Measurements from ENCODE around the gene SPC25. TPM values are rescaled to one million over a fixed set of nuclear protein-coding genes. Genes with fewer than 3 reads are reported as not detected.
"Not testable (repeated sequence)": the region's sequence is repeated elsewhere in the genome, so short reads cannot be mapped to it uniquely, and the experiment has no call there.

The SPC25 gene, protein sequence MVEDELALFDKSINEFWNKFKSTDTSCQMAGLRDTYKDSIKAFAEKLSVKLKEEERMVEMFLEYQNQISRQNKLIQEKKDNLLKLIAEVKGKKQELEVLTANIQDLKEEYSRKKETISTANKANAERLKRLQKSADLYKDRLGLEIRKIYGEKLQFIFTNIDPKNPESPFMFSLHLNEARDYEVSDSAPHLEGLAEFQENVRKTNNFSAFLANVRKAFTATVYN
- 32.0 and 52.0 TPM in 2 replicates for total RNA-seq (2014; rRNA removed; shearing (Covaris generic); ENCODE audit: low replicate concordance)

DNA sequence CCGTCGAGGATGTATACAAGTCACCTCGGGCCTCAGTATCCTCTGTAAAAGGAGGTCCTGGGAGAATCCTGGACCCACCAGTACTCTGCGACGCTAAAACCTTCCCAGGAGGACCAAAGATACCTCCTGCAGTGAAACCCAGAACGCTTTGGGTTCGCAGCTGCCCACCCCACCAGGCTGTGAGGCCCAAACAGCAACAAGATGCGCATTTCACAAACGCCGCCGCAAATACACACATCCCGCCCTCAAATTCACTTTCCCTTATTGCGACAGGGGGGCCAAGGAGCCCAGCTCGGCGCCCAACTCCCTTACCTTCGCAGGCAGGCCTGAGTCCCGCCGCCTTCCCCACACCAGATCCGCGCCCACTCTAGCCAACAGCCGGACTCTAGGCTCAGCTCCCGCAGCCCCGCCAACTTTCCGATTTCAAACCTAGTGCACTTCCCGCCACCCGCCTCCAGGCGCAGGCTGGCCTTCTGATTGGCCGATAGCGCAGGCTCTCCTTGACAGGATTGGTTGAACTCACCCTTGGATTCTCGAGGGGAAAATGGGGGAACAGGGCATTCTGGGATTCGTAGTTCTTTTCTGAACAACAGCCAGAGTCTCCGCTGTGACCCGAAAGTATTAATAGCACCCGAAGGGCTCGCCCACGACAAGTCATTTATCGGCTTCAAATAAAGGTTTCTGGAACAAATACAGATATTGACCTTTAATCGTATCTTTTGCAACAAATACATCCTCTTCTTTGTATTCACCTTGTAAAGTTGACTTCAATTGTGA lies at the start of gene SPC25:
Gene SPC25, minus strand, starts transcription at position 425 of the 777 bp plus-strand sequence. CDS start 911 bp downstream, outside the sequence.
- DNase-seq (ENCODE audit: low read depth): peak; percentile 85
- in situ Hi-C loops (cut with HindIII; ENCODE audit: low pct_unique_long_range_greater_than_20kb, low sequenced_read_pairs): no loop called here

DNA sequence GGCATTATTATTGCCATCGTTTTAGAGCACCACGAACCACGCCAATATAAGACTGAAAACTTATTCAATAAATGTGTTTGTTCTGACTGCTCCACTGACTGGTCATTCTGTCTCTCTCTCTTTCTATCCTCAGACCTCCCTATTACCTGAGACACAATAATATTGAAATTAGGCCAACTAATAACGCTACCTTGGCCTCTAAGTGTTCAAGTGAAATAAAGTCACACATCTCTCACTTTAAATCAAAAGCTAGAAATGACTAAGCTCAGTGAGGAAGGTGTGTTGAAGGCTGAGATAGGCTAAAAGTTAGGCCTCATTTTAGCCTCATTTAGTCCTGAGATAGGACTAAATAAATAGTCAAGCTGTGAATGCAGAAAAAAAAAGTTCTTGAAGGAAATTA lies 49.7 kb upstream of the SPC25 start:
- no peak for DNase-seq (ENCODE audit: low read depth)
- in situ Hi-C loops (cut with HindIII; ENCODE audit: low pct_unique_long_range_greater_than_20kb, low sequenced_read_pairs): no loop called here

DNA sequence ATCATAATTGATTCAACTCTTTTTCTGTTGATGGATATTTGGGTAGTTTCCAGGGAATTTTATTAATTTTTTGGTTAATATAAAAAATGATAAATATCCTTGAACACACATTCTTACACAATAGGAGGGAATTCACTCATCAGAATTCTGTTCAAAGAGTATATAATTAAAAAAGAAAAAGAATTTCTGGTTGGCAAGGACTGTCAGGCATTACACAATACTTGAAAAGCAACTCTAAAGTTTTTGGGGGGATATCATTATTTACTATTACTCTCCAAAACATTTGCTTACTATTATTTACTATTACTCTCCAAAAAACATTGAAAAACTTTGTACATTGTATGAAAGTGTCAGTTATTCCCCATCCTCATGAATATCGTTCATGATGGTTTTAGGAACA lies 48.8 kb upstream of the SPC25 start:
- no peak for DNase-seq (ENCODE audit: low read depth)
- in situ Hi-C loops (cut with HindIII; ENCODE audit: low pct_unique_long_range_greater_than_20kb, low sequenced_read_pairs): no loop called here

DNA sequence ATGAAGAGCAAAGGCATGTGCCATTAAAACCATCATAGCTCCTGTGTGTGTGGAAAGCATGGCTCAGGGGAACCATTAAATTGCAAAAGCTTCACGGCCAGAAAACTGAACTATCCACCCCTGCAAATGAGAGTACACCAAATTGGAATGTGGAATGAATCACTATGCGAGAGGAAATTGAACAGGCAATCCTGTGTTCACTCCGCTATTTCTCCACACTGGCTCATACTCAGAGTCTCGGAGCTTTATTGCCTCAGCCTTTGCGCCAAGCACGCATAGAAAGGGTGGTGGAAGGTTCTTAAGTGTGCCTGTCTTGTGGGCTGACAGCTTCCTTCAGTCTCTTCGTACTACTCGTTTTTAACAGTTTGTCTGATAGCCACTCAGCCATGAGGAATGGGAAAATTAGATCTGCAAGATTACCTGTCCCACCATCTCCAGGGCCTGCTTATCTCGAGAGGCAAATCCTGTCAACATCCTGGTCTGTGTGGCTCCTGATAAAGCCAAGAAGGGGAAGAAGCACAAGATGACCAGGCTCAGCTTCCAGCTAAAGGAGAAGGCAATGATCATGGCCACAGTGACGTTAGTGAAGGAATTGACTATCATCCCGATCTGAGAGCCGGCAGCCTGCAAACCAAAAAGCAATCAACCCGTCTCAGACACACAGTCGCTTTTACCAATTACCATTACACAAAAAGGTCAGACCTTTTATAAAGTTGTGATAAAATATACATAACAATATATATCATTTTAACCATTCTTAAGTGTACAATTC lies 45.8 kb upstream of the SPC25 start:
- in situ Hi-C loops (cut with HindIII; ENCODE audit: low pct_unique_long_range_greater_than_20kb, low sequenced_read_pairs): no loop called here
- DNase-seq (ENCODE audit: low read depth): no peak

DNA sequence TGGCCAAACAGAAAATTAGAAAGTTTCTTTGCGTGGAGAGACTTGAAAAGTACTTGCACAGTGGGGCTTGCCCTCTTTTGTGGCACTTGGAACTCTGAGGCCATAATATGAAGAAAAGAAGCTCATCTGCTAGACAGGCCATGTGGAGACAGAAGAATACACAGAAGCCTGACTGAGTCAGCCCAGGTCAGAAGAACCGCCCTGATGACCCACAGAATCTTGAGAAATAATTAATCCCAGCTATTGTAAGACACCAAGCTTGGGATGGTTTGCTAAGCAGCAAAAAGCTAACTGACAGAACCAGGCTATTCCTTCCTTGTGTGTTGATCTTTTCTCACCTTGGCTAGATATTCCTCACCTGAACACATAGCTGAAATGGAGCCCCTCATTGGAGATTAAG lies 44.6 kb upstream of the SPC25 start:
- in situ Hi-C loops (cut with HindIII; ENCODE audit: low pct_unique_long_range_greater_than_20kb, low sequenced_read_pairs): no loop called here
- no peak for DNase-seq (ENCODE audit: low read depth)

DNA sequence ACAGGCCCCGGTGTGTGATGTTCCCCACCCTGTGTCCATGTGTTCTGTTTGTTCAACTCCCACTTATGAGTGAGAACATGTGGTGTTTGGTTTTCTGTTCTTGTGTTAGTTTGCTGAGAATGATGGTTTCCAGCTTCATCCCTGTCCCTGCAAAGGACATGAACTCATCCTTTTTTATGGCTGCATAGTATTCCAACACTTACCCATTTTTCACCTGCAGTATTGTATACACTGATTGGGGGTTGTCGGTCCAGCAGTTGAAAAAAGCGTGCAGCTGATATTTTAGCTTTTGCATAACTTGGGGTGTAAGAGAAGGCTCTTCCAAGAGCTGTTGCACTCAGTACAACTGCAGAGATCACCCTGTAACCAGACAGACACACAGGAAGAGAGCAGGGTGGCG lies 41.9 kb upstream of the SPC25 start:
- in situ Hi-C loops (cut with HindIII; ENCODE audit: low pct_unique_long_range_greater_than_20kb, low sequenced_read_pairs); DNase-seq (ENCODE audit: low read depth): not testable (repeated sequence)

DNA sequence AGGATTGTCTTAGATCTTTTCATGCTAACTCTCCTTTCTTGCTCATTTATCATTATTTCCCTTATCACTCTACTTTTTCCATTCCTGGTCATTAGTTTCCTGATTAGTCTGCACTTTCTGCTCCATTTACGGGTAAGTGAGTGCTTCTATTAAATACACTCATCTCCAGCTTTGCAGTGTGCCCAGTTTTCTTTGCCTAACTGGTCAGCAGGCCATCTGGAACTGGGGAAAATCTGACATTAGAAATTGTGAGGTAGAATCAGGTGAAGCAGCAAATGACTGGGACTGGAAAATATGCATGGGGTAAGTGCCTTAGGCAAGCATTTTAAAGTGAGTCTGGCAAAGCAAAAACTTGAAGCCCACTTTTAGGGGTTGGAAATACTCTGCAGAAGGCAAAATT lies 40.0 kb upstream of the SPC25 start:
- DNase-seq (ENCODE audit: low read depth): no peak
- in situ Hi-C loops (cut with HindIII; ENCODE audit: low pct_unique_long_range_greater_than_20kb, low sequenced_read_pairs): no loop called here

DNA sequence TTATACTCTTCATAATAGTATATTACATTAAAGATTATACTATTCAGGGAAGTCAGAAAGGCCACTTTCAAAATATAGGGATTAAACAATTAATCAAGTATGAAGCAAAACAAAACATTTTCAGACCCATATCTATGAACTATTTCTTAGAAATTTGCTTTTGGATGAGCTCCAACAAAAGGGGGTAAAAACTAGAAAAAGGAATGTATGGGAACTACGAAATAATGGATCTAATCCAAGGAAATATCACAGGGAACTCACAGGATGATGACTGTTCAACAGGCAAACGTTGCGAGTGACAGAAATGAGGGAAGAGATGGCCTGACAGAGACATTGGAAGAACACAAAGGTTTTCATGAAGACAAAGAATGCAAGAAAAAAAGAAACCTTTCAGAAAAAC lies 38.8 kb upstream of the SPC25 start:
- DNase-seq (ENCODE audit: low read depth): no peak
- in situ Hi-C loops (cut with HindIII; ENCODE audit: low pct_unique_long_range_greater_than_20kb, low sequenced_read_pairs): no loop called here

DNA sequence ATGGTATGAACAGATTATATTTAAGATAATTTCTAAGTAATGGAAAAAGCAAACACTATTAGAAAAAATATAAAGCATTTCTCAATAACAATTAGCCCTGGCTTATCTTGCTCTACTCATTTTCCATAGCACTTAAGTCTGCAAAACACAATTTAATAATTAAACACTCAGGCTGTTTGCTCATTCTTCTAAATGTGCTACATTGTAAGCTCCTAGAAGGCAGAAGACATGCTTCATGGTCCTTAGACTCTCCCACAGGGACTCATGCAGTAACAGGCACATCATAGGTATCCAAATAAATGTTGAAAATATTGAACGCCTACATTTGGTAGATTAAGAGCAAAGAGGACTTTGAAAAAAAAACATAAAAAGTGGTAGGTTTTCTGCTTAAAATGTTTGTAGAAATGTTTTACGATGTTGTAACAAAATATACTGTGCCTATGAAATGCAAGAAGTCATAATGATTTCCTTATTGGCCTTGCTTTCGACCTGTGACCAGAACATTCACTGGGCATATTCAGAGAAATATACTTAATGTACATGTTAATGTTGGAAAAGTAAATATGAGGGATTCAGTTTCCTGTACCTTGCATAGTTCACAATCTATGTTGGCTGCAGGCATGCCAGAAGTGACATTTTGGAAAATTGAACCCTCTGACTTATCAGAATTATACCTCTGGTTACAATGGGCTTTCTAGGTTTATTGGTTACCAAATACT lies 38.0 kb upstream of the SPC25 start:
- DNase-seq (ENCODE audit: low read depth): no peak
- in situ Hi-C loops (cut with HindIII; ENCODE audit: low pct_unique_long_range_greater_than_20kb, low sequenced_read_pairs): no loop called here

DNA sequence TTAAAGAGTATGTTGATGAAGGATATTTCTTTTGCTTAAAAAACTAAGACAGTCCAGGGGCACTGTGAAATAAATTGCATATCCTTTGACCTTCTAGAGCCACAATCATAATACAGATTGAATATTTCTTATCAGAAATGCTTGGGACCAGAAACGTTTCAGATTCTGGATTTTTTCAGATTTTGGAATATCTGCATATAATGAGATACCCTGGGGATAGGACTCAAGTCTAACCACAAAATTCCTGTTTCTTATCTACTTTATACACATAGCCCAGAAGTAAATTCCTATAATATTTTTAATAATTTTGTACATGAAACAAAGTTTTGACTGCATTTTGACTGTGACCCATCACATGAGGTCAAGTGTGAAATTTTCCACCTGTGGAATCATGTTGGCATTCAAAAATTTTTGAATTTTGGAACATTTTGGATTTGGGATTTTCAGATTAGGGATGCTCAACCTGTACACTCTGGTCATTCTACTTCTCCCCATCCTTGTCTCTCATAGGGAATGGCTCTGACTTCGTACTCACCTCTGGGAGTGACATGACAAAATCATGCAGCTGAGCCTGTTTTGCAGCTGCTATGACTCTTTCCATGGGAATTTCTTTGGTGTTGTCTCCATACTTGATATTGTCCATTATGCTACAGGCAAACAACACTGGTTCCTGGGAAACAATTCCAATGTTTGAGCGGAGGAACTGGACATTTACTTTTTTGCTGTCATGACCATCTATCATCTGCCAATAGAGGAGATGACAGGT lies 36.6 kb upstream of the SPC25 start:
- no peak for DNase-seq (ENCODE audit: low read depth)
- in situ Hi-C loops (cut with HindIII; ENCODE audit: low pct_unique_long_range_greater_than_20kb, low sequenced_read_pairs): no loop called here

DNA sequence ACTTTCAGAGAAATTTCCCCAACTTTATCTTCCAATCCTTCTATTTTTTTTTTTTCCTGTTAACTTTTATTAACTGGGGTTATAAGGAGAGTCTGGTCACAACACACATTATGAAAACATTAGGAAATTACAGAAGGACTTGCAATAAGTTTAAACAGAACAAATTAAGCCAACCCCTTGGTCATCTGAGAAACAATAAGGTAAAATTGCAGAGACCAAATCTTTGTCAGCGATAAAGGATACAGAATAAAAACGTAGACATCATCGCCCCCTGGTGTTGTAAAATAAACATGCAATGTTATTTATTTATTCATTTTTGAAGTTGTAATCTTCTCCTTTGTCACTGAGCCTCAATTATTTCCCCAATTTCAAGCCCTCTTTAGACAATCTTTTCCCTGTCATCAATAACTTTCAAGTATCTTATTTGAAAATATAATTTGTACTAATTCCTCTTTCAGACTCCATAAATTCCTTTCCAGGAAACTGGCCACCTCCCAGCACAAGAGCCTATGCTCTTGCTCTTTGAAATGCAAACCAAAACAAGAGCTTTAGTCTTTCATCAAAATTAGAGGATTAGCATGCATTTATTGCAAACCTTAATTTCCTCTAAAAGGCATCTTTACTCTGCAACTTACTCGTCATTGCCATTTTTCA lies 30.4 kb upstream of the SPC25 start:
- DNase-seq (ENCODE audit: low read depth): peak; percentile 35
- in situ Hi-C loops (cut with HindIII; ENCODE audit: low pct_unique_long_range_greater_than_20kb, low sequenced_read_pairs): no loop called here

DNA sequence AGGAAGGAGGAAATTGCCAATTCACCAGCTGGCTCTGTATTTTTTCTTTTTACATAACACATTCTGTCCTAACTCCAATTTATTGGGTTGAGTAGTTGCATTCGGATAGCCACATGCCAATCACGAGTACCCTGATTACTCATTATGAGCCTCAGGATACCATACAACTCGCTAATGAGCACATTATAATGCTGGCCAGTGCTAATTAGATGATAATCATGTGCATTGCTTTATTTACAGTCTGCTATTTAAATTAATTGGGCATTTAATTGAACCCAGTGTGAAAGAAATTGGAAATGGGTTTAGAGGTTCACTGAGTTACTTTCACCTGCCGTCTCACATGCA lies 26.1 kb upstream of the SPC25 start:
- in situ Hi-C loops (cut with HindIII; ENCODE audit: low pct_unique_long_range_greater_than_20kb, low sequenced_read_pairs): no loop called here
- DNase-seq (ENCODE audit: low read depth): no peak

DNA sequence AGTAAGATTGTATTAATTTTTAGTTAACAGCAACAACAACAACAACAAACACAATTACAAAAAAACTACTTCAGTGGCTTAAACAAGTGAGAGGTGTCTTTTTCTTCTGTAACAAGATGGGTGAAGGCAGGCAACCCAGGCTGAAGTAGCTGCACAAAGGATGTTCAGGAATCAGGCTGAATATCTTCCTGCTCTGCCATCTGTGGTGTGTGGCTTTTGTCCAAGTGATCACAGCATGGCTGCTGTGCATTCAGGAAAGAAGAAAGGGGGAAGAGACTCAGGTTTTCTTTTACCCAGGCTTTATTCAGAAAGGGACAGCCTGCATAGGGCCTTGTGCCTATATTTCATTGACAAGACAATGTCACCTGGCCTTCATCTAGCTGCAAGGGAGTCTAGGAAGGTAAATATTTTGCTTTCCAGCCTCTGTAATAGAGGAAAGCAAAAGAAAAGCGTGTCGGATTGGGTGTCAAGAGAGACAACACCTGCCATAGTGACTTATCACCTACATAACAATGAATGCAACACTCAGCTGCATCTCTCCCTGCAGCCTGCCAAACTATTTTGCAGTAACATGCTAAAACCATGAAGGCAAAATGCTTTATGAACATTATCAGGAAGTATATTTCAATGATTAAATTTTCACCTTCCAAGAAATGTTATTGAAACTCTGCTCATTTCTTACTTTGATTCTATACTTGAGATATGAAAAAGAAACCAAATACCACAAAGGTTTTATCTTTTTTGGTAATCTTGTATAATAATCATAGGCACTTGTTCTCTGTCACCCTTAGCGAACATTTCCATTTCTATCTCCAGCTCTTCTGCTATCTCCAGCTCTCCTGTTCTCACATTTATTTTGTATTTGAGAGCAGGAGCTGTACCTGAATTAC lies 25.5 kb upstream of the SPC25 start:
- no peak for DNase-seq (ENCODE audit: low read depth)
- in situ Hi-C loops (cut with HindIII; ENCODE audit: low pct_unique_long_range_greater_than_20kb, low sequenced_read_pairs): no loop called here

DNA sequence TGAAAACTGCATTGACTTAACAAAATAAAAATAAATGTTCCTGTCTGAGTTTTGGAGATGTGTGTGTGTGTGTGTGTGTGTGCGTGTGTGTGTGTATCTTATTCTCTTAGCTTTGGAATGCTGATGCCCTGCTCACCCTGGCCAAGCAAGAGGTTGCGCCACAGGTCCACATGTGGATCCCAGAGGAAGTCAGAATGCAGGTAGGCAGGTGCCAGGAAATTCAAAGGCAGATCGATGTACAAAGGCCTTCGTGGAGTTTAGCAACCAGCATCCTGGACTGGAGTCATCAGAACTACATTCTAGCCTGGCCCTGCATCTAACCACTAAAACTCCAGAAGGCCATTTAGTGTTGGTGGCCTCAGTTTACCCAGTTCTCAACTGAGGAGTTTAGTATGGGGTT lies 23.3 kb upstream of the SPC25 start:
- DNase-seq (ENCODE audit: low read depth): no peak
- in situ Hi-C loops (cut with HindIII; ENCODE audit: low pct_unique_long_range_greater_than_20kb, low sequenced_read_pairs): no loop called here

DNA sequence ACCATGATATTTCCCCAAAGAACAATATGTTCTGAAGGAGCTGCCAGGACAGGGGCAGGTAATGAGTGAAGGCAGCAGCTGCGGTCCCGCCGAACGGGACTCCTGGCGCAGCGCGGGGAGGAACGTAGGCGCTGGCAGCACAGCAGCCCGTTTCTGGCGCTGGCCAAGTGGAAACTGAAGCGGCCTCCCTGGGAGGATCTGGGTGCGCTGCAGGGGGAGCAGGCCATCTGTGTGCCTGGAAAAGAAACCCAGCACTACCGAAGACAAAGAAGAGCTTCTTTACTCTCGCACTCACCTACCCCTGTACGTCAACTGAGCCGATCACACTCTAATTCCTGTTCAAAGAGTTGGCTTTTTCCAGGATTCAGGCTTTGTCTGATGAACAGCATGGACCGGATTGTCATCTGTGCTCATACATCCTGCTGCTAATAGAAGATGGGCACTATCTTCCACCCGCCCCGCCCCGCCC lies 22.7 kb upstream of the SPC25 start:
- no peak for DNase-seq (ENCODE audit: low read depth)
- in situ Hi-C loops (cut with HindIII; ENCODE audit: low pct_unique_long_range_greater_than_20kb, low sequenced_read_pairs): no loop called here

DNA sequence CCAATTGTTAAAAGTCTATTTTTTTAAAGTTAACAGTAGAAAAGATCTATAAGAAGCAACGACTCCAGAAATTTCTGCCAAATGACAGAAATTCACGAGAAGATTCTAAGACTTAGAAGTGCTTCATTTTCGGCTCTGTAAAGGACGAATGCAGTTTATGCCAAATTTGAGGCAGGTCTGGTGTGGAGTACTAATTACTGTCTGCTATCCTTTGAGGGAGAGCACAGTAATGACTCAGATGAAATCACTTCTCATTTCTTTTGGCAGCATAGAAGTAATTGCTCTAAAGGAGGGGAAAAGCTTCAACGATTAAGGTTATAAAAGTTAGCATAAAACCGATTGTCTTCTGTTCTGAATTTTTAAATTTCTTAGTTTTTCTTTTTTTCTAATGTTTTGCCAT lies 22.2 kb upstream of the SPC25 start:
- in situ Hi-C loops (cut with HindIII; ENCODE audit: low pct_unique_long_range_greater_than_20kb, low sequenced_read_pairs): no loop called here
- no peak for DNase-seq (ENCODE audit: low read depth)

DNA sequence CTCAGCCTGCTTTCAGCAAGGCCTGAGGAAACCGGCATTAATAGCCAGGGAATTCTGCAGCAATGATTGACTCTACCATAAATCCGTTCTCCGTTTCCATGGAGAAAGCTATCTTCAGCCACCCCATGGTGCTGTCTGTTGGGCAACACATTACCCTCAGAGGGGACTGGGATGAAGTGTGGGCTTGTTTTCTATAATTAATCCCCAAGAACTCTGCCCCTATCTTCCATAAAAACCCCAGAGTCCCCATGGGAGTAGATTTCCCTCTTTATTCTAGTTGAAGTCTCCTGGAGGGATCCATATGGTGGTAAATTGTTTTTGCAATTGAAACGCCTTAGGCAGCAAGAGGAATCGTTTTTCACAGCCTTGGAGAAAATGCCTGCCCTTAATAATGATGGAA lies 20.1 kb upstream of the SPC25 start:
- in situ Hi-C loops (cut with HindIII; ENCODE audit: low pct_unique_long_range_greater_than_20kb, low sequenced_read_pairs): no loop called here
- no peak for DNase-seq (ENCODE audit: low read depth)

All from Caki2 (cell line).